RWPE2 (cell line): ENCODE results near the gene SLC6A6.

ENCODE experiments used
- ATAC-seq: fragments of 200-7000 bp; cut with Tn5 transposase; 3 replicates; pipeline ENCODE4 v1.9.1; 2021; ENCODE audit warnings: low read depth
- DNase-seq: peaks from one replicate; pipeline ENCODE4 v3.0.0-alpha.2; 2020; ENCODE audit warnings: low spot score
- H3K27ac ChIP-seq: fragments of 450-650 bp; 2 replicates; pipeline ENCODE4 v1.5.1; 2017; ENCODE audit warnings: mild to moderate bottlenecking; ENCODE audit not compliant: poor library complexity, severe bottlenecking
- H3K27me3 ChIP-seq: fragments of 250-450 bp; sonication (Bioruptor Pico); 2 replicates; pipeline ENCODE4 v1.5.1; 2021; ENCODE audit warnings: mild to moderate bottlenecking, moderate library complexity; ENCODE audit not compliant: insufficient read depth, poor library complexity, severe bottlenecking
- H3K36me3 ChIP-seq: fragments of 250-450 bp; sonication (Bioruptor Pico); 2 replicates; pipeline ENCODE4 v1.5.1; 2020; ENCODE audit warnings: low read depth, mild to moderate bottlenecking, moderate library complexity
- H3K4me1 ChIP-seq: fragments of 250-450 bp; sonication (Bioruptor Pico); 2 replicates; pipeline ENCODE4 v1.5.1; 2021; ENCODE audit warnings: mild to moderate bottlenecking, moderate library complexity; ENCODE audit not compliant: insufficient read depth, poor library complexity, severe bottlenecking
- H3K4me3 ChIP-seq: fragments of 250-450 bp; sonication (Bioruptor Pico); 2 replicates; pipeline ENCODE4 v1.5.1; 2021; ENCODE audit warnings: mild to moderate bottlenecking, moderate library complexity; ENCODE audit not compliant: severe bottlenecking
- H3K9me3 ChIP-seq: fragments of 250-450 bp; sonication (Bioruptor Pico); 2 replicates; pipeline ENCODE4 v1.5.1; 2021; ENCODE audit warnings: mild to moderate bottlenecking, moderate library complexity; ENCODE audit not compliant: severe bottlenecking
- TF ChIP-seq, protein P1 (sequence below): fragments of 450-650 bp; IDR thresholded peaks from one replicate; pipeline ENCODE4 v1.5.1; 2017; ENCODE audit warnings: mild to moderate bottlenecking, moderate library complexity; ENCODE audit not compliant: poor library complexity, severe bottlenecking

Gene SLC6A6

DNA sequence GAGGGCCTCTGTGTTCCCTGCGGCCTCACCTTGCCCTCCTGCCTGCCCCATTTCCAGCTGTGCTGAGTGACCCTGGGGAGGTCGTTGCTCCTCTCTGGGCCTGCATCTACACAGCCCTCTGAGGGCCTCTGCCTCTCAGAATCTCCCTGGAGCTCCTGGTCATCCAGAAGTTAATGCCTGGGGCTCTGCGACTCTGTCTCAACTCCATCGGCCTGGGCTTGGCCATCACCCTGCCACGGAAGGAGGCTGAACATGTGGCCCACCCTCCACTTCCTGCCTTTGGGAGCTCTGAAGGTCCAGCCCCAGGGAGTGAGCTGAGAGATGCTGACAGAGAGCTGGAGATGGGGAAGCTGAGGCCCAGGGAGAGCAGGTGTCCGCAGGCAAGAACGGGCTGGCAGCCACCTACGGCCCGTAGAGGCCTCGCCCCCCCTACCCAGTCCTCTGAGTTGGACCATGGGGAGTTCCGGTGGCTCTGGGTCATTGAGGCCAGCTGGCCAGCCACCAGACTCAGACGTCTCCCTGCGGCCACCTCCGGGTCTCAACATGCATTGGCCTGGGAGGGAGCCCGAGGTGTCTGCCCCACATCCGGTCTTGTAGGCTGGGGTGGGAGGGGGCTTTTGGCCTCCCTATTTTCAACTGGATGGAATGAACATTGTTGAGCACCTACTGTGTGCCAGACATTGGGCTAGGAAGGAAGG is 103.5 kb downstream of the SLC6A6 start:
- H3K4me3 ChIP-seq, result no peak overlapping the region
- no peaks in the 10 kb centered on the region for H3K36me3 ChIP-seq
- no peak for DNase-seq
- H3K27ac ChIP-seq, result no peak overlapping the region
- no peaks in the 10 kb centered on the region for H3K27me3 ChIP-seq
- peaks cover 6% of the 10 kb centered on the region for H3K9me3 ChIP-seq
- ATAC-seq, result no peak
- TF ChIP-seq, protein P1, sequence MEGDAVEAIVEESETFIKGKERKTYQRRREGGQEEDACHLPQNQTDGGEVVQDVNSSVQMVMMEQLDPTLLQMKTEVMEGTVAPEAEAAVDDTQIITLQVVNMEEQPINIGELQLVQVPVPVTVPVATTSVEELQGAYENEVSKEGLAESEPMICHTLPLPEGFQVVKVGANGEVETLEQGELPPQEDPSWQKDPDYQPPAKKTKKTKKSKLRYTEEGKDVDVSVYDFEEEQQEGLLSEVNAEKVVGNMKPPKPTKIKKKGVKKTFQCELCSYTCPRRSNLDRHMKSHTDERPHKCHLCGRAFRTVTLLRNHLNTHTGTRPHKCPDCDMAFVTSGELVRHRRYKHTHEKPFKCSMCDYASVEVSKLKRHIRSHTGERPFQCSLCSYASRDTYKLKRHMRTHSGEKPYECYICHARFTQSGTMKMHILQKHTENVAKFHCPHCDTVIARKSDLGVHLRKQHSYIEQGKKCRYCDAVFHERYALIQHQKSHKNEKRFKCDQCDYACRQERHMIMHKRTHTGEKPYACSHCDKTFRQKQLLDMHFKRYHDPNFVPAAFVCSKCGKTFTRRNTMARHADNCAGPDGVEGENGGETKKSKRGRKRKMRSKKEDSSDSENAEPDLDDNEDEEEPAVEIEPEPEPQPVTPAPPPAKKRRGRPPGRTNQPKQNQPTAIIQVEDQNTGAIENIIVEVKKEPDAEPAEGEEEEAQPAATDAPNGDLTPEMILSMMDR, result no peak
- no peaks in the 10 kb centered on the region for H3K4me1 ChIP-seq

DNA sequence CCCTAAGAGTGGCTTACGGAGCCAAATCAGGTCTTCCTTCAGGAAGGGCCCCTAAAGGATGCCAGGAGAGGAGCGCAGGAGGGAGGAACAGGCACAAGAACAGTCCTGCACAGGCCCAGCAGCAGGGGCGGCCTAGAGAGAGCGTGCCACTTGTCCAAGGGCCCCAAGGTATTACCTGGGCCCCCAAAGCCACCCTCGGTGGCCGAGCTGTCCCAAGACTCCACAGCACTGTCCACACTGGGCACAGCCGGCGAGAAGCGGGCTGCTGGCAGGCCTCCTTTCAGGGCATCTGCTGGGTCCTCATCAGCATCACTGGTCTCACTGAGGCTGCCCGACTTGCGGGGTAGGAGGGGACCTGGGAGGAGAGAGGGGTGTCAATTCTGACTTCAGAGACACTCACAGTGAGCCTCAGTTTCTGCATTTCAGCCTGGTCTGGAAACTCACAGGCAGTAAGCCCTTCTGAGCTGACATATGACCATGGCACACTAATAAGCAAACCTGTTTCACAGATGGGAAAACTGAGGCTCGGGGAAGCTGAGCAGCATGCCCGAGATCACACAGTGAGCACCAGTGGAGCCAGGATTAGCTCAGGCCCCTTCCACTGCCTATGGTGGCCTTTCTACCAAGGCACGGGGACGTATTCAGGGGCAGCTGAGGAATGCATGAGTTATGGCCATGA is 104.4 kb downstream of the SLC6A6 start:
- TF ChIP-seq, protein P1, result no peak
- DNase-seq, result peak; percentile 34
- ATAC-seq, result no peak
- H3K4me3 ChIP-seq, result no peak overlapping the region
- H3K4me1 ChIP-seq, result no peaks in the 10 kb centered on the region
- H3K27me3 ChIP-seq, result no peaks in the 10 kb centered on the region
- no peak overlapping the region for H3K27ac ChIP-seq
- H3K9me3 ChIP-seq, result peaks cover 6% of the 10 kb centered on the region
- H3K36me3 ChIP-seq, result no peaks in the 10 kb centered on the region

DNA sequence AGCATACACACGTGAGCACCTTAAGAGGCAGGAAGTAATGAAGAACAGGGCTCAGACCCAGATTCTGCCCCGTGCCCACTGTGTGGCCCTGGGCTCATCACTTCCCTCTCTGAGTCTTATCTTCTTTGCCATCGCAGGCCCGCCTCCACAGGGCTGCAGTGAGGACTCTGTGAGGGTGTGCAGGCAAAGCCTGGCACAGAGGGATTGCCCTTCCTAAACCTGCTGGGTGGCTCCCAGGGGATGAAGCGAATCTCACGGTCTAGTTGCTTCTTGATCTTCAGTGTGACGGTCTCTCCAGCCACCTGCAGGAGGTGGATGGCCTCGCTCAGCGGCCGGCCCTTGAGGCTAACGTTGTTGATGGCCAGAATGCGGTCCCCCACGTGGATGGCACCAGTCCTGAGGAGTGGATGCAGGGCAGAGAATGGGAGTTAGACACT is 104.9 kb downstream of the SLC6A6 start:
- H3K27me3 ChIP-seq, result no peaks in the 10 kb centered on the region
- TF ChIP-seq, protein P1, result no peak
- no peaks in the 10 kb centered on the region for H3K36me3 ChIP-seq
- H3K4me3 ChIP-seq, result no peak overlapping the region
- peaks cover 6% of the 10 kb centered on the region for H3K9me3 ChIP-seq
- no peak overlapping the region for H3K27ac ChIP-seq
- DNase-seq (peak; percentile 32), ATAC-seq (peak; percentile 7; the same call in 1 of the 3 replicates)
- H3K4me1 ChIP-seq, result no peaks in the 10 kb centered on the region

DNA sequence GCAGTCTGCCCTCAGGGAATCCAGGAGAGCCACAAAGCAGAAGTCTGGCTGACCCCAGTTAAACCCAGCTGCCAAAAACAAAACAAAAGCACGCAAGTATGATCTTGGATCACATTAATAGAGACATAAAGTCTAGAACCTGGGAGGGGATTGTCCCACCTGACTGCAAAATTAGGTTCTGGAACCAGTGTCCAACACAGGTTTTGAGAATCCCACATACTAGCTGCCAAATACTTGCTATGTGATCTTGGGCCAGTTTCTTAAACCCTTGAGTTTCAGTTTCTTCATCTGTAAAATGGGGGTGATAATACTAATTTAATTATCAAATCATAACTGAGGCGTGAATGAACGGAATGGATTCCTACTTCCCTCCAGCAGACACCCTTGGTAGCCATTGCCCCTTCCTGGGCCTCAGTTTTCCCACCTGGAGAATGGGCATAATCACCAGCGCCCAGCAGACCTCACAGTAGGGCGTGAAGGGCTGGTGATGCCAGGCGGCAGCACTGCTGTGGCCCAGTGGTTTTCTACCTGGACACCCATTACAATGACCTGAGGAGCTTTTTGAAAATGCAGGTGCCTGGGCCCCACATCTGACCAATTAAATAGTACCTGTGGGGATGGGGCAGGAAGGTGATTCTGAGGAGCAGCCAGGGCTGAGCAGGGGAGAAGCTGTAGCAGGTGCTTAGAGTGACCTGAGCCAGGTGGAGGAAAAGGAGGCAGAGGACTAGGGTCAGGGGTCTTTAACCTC is 105.5 kb downstream of the SLC6A6 start:
- peak; percentile 25 for DNase-seq

More for the DNA sequence above, 105.5 kb downstream of the SLC6A6 start:
- no peak overlapping the region for H3K4me3 ChIP-seq
- TF ChIP-seq, protein P1, result no peak
- H3K9me3 ChIP-seq, result peaks cover 3% of the 10 kb centered on the region
- H3K27ac ChIP-seq, result no peak overlapping the region
- ATAC-seq, result no peak
- no peaks in the 10 kb centered on the region for H3K36me3 ChIP-seq
- no peaks in the 10 kb centered on the region for H3K4me1 ChIP-seq
- no peaks in the 10 kb centered on the region for H3K27me3 ChIP-seq
